SJCRH30 (cell line): ENCODE measurements around the gene SCARB1. TPM values are rescaled to one million over a fixed set of nuclear protein-coding genes. Genes with fewer than 3 reads are reported as not detected.
"Not testable (repeated sequence)": the region's sequence is repeated elsewhere in the genome, so short reads cannot be mapped to it uniquely, and the experiment has no call there.

Experiments
- DNase-seq, 2 experiments: peaks; one replicate each; pipeline ENCODE4 v3.0.0-alpha.2; 2015 to 2020
- H3K27ac ChIP-seq: fragments of 250-450 bp; sonication (Bioruptor Pico); 2 replicates; pipeline ENCODE4 v1.5.1; 2020; ENCODE audit warnings: mild to moderate bottlenecking, moderate library complexity
- H3K27me3 ChIP-seq: fragments of 250-450 bp; sonication (Bioruptor Pico); 2 replicates; pipeline ENCODE4 v1.5.1; 2020; ENCODE audit warnings: mild to moderate bottlenecking, moderate library complexity
- H3K36me3 ChIP-seq: fragments of 250-450 bp; sonication (Bioruptor Pico); 2 replicates; pipeline ENCODE4 v1.5.1; 2020; ENCODE audit warnings: mild to moderate bottlenecking, moderate library complexity
- H3K4me1 ChIP-seq: fragments of 250-450 bp; sonication (Bioruptor Pico); 2 replicates; pipeline ENCODE4 v1.5.1; 2020; ENCODE audit warnings: mild to moderate bottlenecking, moderate library complexity
- H3K4me3 ChIP-seq: fragments of 250-450 bp; sonication (Bioruptor Pico); 2 replicates; pipeline ENCODE4 v1.5.1; 2020; ENCODE audit warnings: mild to moderate bottlenecking, moderate library complexity
- H3K9me3 ChIP-seq: fragments of 250-450 bp; sonication (Bioruptor Pico); replicated peaks from 2 replicates; pipeline ENCODE4 v1.5.1; 2020; ENCODE audit warnings: mild to moderate bottlenecking, moderate library complexity
- total RNA-seq: library from RNA; depleted of rRNA; stranded (reverse); fragments of >200 nt; shearing (Covaris generic); gene quantifications from 2 replicates; pipeline ENCODE4 v1.2.3, GENCODE V29; 2014

The SCARB1 gene
- total RNA-seq, 1 experiment from 2014 or later: 36.1 TPM

- no peaks in the 10 kb centered on the region for H3K36me3 ChIP-seq
- no peak overlapping the region for H3K4me3 ChIP-seq
- H3K9me3 ChIP-seq: no peaks in the 10 kb centered on the region
- peaks cover 11% of the 10 kb centered on the region for H3K4me1 ChIP-seq
- DNase-seq: peak; percentile 49 to 56
- no peak overlapping the region for H3K27ac ChIP-seq
- no peaks in the 10 kb centered on the region for H3K27me3 ChIP-seq
These were observed 34.7 kb upstream of the SCARB1 start for GRCh38 chr12:124898200-124898922.

GRCh38 chr12:124896461-124896860, 32.8 kb upstream of the SCARB1 start:
- H3K4me1 ChIP-seq: peaks cover 11% of the 10 kb centered on the region
- no peaks in the 10 kb centered on the region for H3K36me3 ChIP-seq
- no peaks in the 10 kb centered on the region for H3K9me3 ChIP-seq
- no peak for DNase-seq
- no peak overlapping the region for H3K27ac ChIP-seq
- H3K27me3 ChIP-seq: no peaks in the 10 kb centered on the region
- H3K4me3 ChIP-seq: no peak overlapping the region

GRCh38 chr12:124893792-124894516, 30.3 kb upstream of the SCARB1 start:
- Histone ChIP-seq H3K4me1 (peaks cover 4% of the 10 kb centered on the region; the same call in 1 of the 2 replicates), H3K27ac (no peak overlapping the region), H3K9me3 (no peaks in the 10 kb centered on the region), H3K4me3 (no peak overlapping the region), H3K36me3 (no peaks in the 10 kb centered on the region), H3K27me3 (no peaks in the 10 kb centered on the region)
- DNase-seq: no peak

- H3K27me3 ChIP-seq: no peaks in the 10 kb centered on the region
- H3K27ac ChIP-seq: no peak overlapping the region
- H3K36me3 ChIP-seq: no peaks in the 10 kb centered on the region
- 0 out of 2 replicates have a peak, but pooled peaks cover 3% of the 10 kb centered on the region for H3K4me1 ChIP-seq
- H3K9me3 ChIP-seq: no peaks in the 10 kb centered on the region
- H3K4me3 ChIP-seq: no peak overlapping the region
- DNase-seq: no peak
These were observed 24.6 kb upstream of the SCARB1 start for GRCh38 chr12:124888260-124888659.

- DNase-seq, H3K27me3 ChIP-seq, H3K4me1 ChIP-seq, H3K36me3 ChIP-seq, H3K4me3 ChIP-seq, H3K9me3 ChIP-seq, H3K27ac ChIP-seq: not testable (repeated sequence)
These were observed 24.1 kb upstream of the SCARB1 start for GRCh38 chr12:124887766-124888165.

- Histone ChIP-seq H3K4me1 (0 out of 2 replicates have a peak, but pooled peaks cover 4% of the 10 kb centered on the region), H3K4me3 (no peak overlapping the region), H3K9me3 (no peaks in the 10 kb centered on the region), H3K27ac (no peak overlapping the region), H3K27me3 (no peaks in the 10 kb centered on the region), H3K36me3 (no peaks in the 10 kb centered on the region)
- DNase-seq: no peak
These were observed 21.1 kb upstream of the SCARB1 start for GRCh38 chr12:124884587-124885438.

- H3K27me3 ChIP-seq: no peaks in the 10 kb centered on the region
- DNase-seq: peak in 1 of 2 experiments; percentile 54
- H3K27ac ChIP-seq: no peak overlapping the region
- no peaks in the 10 kb centered on the region for H3K36me3 ChIP-seq
- H3K4me3 ChIP-seq: no peak overlapping the region
- peaks cover 4% of the 10 kb centered on the region; the same call in 1 of the 2 replicates for H3K4me1 ChIP-seq
- no peaks in the 10 kb centered on the region for H3K9me3 ChIP-seq
These were observed 19.8 kb upstream of the SCARB1 start for GRCh38 chr12:124883263-124884130.

GRCh38 chr12:124881123-124881522, 17.5 kb upstream of the SCARB1 start:
- DNase-seq: no peak
- Histone ChIP-seq H3K36me3 (no peaks in the 10 kb centered on the region), H3K9me3 (no peaks in the 10 kb centered on the region), H3K27me3 (no peaks in the 10 kb centered on the region), H3K4me1 (peaks cover 4% of the 10 kb centered on the region; the same call in 1 of the 2 replicates), H3K27ac (no peak overlapping the region), H3K4me3 (no peak overlapping the region)

GRCh38 chr12:124880335-124880734, 16.7 kb upstream of the SCARB1 start:
- H3K27me3 ChIP-seq, H3K9me3 ChIP-seq, H3K4me3 ChIP-seq, H3K27ac ChIP-seq, H3K36me3 ChIP-seq, DNase-seq, H3K4me1 ChIP-seq: not testable (repeated sequence)

- Histone ChIP-seq H3K27me3 (no peaks in the 10 kb centered on the region), H3K36me3 (no peaks in the 10 kb centered on the region), H3K4me3 (no peak overlapping the region), H3K27ac (no peak overlapping the region), H3K4me1 (peaks cover 4% of the 10 kb centered on the region; the same call in 1 of the 2 replicates), H3K9me3 (no peaks in the 10 kb centered on the region)
- no peak for DNase-seq
These were observed 15.3 kb upstream of the SCARB1 start for GRCh38 chr12:124878795-124879516.

- H3K4me3 ChIP-seq: no peak overlapping the region
These were observed 13.8 kb upstream of the SCARB1 start for GRCh38 chr12:124877423-124877822.

GRCh38 chr12:124876171-124876570, 12.5 kb upstream of the SCARB1 start:
- Histone ChIP-seq H3K27ac (no peak overlapping the region), H3K4me3 (no peak overlapping the region), H3K27me3 (no peaks in the 10 kb centered on the region), H3K9me3 (no peaks in the 10 kb centered on the region), H3K4me1 (no peaks in the 10 kb centered on the region; the same call in 1 of the 2 replicates), H3K36me3 (no peaks in the 10 kb centered on the region)
- DNase-seq: no peak

More at GRCh38 chr12:124877423-124877822, 13.8 kb upstream of the SCARB1 start:
- H3K27me3 ChIP-seq: no peaks in the 10 kb centered on the region
- no peak overlapping the region for H3K27ac ChIP-seq
- H3K4me1 ChIP-seq: no peaks in the 10 kb centered on the region; the same call in 1 of the 2 replicates
- H3K9me3 ChIP-seq: no peaks in the 10 kb centered on the region
- no peaks in the 10 kb centered on the region for H3K36me3 ChIP-seq
- DNase-seq: no peak

GRCh38 chr12:124875803-124876132, 12.1 kb upstream of the SCARB1 start:
- Histone ChIP-seq H3K27me3 (no peaks in the 10 kb centered on the region), H3K4me1 (no peaks in the 10 kb centered on the region; the same call in 1 of the 2 replicates), H3K27ac (no peak overlapping the region), H3K9me3 (no peaks in the 10 kb centered on the region), H3K4me3 (no peak overlapping the region), H3K36me3 (no peaks in the 10 kb centered on the region)
- no peak for DNase-seq
